DMS79 (cell line): Measurements from ENCODE around the gene MKLN1.
"Not testable (repeated sequence)": the region's sequence is repeated elsewhere in the genome, so short reads cannot be mapped to it uniquely, and the experiment has no call there.

Source experiments
- DNase-seq: peaks from one replicate; lab custom pipeline; 2025; lab: John Stamatoyannopoulos, UW

Gene MKLN1

GRCh38 chr7:131501930-131502685 is 174.4 kb downstream of the MKLN1 start:
- DNase-seq, result no peak

GRCh38 chr7:131502810-131503508 is 175.3 kb downstream of the MKLN1 start:
- no peak for DNase-seq

GRCh38 chr7:131503639-131504038 is 176.0 kb downstream of the MKLN1 start:
- DNase-seq, result no peak

GRCh38 chr7:131504157-131504899 is 176.7 kb downstream of the MKLN1 start:
- no peak for DNase-seq

DNA sequence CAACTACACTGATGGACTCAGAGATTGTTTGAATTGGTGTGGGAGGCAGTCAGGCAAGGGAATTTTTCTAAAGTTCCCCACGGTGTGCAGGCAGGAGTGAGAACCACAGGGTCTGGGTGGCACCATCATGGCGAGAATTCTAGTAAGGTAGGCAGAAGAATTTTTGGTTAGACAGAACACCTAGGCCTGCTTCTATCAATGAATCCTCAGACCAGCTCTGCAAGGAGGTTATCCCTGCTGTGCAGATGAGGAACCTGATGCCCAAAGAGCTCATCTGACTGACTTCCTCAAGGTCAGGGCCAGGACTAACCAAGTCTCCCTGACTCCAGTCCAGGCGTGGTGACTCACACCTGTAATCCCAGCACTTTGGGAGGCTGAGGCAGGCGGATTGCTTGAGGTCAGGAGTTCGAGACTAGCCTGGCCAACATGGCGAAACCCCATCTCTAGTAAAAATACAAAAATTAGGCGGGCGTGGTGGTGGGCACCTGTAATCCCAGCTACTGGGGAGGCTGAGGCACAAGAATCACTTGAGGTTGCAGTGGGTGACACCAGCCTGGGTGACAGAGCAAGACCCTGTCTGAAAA is 177.5 kb downstream of the MKLN1 start:
- DNase-seq, result not testable (repeated sequence)

DNA sequence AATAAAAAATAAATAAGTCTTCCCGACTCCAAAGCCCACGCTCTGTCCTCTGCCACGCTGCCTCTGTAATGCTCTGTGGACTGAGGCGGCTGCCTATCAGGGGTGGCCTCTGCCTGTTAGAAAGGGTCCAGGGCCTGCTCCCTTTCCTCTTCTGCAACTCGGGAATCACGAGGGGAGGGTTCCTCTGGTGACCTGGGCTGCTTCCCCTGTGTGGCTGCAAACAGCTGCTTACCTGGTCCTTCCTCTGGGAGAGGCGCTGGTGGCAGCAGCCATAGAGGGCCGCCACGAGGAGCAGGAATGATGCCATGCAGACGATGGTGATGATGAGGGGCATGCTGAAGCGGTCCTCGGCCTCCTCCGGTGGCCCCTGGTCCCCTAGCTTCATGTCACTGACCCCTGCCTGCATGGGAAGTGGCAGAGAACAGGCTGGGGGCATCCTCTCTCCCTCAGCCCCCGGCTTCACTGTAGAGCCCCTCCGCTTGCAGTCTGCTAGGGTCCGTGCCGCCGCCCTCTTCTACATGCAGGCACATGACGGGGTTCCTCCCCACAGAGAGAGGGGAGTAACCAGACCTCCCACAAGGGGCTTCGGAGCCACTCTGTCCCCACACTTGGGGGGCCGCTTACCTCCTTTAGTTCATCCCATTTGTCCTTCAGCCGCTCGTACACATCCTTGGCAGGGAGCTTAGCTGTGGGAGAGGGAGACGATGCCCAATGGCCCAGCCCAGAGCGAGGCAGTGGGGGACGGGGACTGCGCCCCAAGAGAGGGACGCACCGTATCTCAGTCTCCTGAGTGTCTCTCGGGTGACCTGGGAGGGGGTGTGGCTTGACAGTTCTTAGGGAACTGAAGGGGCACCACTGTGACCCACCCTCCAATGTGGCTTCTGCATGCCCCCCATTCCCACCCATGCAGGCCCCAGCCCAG is 178.2 kb downstream of the MKLN1 start:
- DNase-seq, result no peak

DNA sequence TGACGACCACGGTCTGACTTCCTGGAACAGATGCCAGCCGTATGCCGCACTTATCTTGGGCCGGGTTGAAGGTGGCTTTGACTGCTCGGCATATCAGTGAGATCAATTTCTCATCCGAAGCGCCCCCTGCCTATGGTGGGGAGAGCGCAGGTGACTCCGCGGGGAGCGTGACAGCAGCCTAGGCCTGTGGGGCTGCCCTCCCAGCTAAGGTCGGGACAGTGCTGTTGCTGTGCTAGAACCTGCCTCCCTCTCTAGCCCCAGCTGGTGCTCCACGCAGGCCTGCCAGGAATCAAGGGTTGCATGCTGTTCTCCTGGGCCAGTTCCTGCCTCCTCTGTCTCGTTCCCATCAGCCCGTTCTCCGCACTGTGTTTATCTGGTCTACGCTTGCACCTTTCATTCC is 178.9 kb downstream of the MKLN1 start:
- DNase-seq, result no peak

DNA sequence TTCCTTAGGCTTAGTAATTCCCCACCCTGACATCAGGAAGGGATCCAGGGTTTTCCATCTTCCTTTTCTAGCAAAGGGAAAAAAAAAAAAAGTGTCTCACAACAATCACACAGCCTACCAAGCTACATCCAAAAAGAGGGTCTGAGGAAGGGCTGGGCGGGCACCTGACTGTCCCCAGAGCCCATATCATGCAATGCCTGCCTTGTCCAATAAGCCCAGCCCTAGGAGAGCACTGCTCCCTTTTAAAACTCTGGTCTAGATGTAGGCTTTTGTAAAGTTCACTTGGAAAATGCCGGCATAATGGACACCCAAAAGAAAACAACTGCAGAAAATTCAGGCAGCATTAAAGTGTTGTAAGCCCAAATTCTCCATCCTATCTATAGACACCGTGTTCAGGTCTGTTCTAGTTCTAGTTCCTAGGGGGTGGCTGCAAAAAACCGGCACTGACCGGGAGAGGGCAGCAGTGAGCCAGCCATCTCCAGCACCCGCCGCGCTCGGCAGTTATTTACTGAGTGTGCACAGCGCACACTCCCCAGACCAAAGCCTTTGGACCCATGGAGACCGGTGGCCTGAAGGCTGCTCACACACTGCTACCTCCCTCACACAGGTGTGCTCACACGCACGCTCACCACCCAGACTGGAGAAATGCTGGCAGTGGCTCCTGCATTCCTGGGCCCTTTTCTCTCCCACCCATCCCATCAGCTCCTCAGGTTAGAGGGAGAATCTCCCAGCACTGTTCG is 180.1 kb downstream of the MKLN1 start:
- DNase-seq, result peak; percentile 23

DNA sequence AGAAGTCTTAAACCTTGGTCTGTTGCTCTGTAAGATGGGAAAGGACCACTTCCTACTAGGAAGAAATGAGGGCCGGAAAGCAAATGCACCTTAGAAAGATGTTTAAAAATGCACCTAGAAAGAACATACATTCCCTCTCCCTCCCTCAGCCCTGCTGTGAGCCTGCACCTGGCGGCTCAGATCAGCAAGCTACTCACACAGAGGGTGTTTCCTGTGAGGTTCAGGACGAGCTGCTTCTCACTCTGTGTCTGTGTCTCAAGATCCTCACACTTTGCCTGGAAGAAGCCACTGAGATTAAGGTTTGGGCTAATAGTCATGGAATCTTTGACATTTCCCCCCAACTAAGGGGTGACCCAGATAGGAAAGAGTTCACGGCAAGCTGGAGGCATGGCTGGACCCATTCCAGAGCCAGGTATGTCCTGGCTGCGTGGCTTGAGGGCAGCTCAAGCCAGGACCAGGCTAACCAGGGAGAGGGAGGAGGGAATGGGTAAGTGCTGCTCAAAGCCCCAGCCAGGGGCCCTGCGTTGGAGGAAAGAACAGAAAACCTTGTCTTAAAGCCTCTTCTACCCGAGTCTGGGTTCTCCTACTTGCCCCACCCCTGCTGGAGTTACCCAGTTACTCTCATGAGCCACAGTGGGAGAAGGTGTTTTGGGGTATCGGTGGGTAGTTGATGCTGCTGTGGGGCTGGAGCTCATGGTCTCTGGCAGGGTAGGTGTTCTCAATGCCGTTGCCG is 181.2 kb downstream of the MKLN1 start:
- no peak for DNase-seq

DNA sequence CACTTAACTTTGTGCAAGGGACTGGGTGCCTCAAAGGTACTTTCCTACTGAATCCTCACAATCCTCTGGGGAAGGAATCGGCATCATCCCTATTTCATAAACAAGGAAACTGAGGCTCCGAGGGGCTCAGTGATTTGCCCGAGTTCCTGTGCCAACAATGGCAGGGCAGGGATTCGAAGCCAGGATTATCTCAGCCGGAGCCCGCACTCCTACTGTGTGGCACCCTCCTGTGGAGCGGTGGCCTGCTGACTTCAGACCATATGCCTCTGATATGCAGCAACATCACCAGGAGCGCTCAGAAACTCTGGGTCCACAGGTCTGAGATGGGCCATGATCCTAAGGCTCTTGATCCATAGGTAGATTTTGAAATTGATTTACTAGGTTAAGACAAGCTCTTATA is 182.1 kb downstream of the MKLN1 start:
- DNase-seq, result no peak

DNA sequence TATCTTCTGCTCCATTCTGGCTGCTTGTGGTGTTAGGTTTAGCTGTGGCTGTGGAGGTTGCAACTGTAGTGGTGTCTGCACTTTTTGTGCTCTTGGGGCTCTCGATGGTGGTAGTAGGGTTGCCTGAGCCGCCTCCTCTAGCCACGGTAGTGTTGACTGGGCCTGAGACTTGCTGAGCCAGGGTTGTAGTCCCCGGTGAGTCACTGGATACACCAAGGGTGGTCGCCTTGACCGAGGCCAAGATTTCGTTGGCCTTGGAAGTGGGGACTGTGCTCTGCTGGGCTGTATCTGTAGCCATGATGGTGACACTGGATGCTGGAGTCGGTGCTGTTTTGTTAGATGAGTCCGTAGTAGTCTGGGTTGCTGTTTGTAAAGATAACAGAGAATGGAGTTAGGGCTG is 183.4 kb downstream of the MKLN1 start:
- DNase-seq, result no peak

DNA sequence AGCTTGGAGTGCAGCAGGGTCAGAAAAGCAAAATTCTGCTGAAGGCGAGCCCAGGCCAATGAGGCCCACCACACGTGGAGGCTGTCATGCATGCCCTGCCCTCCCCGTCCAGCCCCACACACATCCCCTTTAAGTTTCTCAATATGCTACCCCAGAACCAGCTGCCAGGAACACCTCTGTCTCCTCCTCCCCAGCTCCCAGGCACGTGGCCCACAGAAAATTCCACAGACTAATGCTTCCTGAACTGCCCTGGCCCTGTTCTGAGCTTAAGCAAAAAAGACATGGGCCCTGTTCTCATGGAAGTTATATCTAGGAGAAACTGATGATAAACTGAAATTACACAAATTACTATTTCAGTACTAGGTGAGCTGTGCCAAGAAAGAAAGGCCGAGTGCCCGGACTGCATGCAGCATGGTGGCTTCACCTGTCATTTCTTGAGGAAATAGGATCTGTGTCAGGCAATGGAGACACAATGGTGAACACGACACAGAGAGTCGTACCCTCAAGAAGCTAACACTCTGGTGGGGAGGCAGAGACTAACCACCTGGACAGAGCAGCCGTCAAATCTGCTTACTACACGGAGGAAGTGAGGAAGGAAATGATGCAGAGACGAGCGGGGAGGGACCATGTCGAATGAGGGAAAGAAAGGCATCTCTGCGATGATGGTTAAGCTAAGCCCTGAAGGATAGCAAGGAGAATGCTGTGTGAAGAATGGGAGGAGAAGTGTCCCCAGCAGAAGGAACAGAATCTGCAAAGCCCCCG is 184.3 kb downstream of the MKLN1 start:
- DNase-seq, result no peak

- peak; percentile 82 for DNase-seq
Observed at GRCh38 chr7:131513245-131514061, 185.8 kb downstream of the MKLN1 start.

- DNase-seq, result not testable (repeated sequence)
Observed at GRCh38 chr7:131515471-131515870, 187.8 kb downstream of the MKLN1 start.

DNA sequence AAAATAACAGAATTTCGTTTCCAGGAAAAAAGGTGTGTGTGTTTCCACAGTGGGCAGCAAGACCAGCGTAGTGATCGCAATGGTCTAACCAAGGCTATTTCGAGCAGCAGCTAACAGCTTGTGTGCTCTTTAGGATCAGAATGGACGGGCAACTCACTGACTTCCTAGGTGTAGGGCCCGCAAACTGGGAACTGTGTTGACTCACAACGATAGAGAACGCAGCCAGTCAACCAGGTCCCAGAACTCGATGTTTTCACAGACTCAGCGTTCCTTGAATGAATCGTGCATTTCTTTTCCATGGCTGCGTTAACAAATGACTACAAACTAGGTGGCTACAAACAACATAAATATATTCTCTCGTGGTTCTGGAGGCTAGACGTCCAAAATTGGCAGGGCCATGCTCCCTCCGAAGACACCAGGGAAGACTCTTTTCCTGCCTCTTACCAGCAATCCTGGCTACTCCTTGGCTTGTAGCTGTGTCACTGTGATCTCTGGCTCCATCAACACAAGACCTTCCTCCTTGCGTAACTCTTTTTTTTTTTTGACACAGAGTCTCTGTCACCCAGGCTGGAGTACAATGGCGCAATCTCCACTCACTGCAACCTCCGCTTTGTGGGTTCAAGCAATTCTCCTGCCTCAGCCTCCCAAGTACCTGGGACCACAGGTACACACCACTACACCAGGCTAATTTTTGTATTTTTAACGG is 189.7 kb downstream of the MKLN1 start:
- DNase-seq, result no peak

- no peak for DNase-seq
Observed at GRCh38 chr7:131518626-131519025, 190.9 kb downstream of the MKLN1 start.

GRCh38 chr7:131521651-131522163 is 194.0 kb downstream of the MKLN1 start:
- DNase-seq, result no peak
